SU-DHL-6 (cell line): ENCODE measurements around the gene LATS1.

Experiments
- EZH2phosphoT487 ChIP-seq: fragments of 200-600 bp; sonication (generic), shearing (Covaris generic); conservative IDR thresholded peaks from 2 replicates; pipeline ENCODE4 v1.6.1; 2018; ENCODE audit warnings: mild to moderate bottlenecking, antibody characterized with exemption, low read length, moderate library complexity, mixed read lengths
- TF ChIP-seq, protein P1 (sequence below): fragments of 200-600 bp; sonication (generic); IDR thresholded peaks from one replicate; pipeline ENCODE4 v1.5.1; 2017; ENCODE audit warnings: antibody characterized with exemption, mild to moderate bottlenecking, low read length, moderate library complexity; ENCODE audit not compliant: insufficient read depth, poor library complexity, severe bottlenecking

DNA sequence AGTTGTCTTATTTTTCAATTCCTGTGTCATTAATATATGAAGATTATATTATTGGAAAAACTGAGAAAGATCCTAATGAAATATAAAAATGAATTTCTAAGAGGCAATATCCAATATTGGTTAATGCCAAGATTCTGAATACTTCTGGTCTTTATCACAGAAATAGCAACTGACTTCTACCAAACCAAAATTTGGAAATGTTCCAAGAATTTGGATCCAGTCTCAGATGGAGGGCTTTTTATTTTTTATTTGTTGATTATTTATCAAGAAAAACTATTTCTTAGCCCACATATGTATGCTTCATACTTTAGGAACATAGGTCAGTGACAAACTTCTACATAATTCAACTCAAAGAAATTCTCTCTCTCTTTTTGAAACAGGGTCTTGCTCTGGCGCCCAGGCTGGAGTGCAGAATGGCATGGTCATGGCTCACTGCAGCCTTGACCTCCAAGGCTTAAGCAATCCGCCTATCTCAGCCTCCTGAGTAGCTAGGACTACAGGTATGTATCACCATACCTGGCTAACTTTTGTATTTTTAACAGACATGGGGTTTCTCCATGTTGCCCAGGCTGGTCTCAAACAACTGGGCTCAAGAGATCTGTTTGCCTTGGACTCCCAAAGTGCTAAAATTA is 15.3 kb upstream of the LATS1 start:
- TF ChIP-seq, protein P1, sequence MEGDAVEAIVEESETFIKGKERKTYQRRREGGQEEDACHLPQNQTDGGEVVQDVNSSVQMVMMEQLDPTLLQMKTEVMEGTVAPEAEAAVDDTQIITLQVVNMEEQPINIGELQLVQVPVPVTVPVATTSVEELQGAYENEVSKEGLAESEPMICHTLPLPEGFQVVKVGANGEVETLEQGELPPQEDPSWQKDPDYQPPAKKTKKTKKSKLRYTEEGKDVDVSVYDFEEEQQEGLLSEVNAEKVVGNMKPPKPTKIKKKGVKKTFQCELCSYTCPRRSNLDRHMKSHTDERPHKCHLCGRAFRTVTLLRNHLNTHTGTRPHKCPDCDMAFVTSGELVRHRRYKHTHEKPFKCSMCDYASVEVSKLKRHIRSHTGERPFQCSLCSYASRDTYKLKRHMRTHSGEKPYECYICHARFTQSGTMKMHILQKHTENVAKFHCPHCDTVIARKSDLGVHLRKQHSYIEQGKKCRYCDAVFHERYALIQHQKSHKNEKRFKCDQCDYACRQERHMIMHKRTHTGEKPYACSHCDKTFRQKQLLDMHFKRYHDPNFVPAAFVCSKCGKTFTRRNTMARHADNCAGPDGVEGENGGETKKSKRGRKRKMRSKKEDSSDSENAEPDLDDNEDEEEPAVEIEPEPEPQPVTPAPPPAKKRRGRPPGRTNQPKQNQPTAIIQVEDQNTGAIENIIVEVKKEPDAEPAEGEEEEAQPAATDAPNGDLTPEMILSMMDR: no peak
- no peak for TF ChIP-seq EZH2phosphoT487
